Effector CD4-positive, alpha-beta T cell (primary cell): ENCODE results near the gene EPB41L2.
"Not testable (repeated sequence)": the region's sequence is repeated elsewhere in the genome, so short reads cannot be mapped to it uniquely, and the experiment has no call there.

Experiments used
- DNase-seq: peaks from one replicate; pipeline ENCODE4 v3.0.0-alpha.2; 2020

EPB41L2 gene

DNA sequence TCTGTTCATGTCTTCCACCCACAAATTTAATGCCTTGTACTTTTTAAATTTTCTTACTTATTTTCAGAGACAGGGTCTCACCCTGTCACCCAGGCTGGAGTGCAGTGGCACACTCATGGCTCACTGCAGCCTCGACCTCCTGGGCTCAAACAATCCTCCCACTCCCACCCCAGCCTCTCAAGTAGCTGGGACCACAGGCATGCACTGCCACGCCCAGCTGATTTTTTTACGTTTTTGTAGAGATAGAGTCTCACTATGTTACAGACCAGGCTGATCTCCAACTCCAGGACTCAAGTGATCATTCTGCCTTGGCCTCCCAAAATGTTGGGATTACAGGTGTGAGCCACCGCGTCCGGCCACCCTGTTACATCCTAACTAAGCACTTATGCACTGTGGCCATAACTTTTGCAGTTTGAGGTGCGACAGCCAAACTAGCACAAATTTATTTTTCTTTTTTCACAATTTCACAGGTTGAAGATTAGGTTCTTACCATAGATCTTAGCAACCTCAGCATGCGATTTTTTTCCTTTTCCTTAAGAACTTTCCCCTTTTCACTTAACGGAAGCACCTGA lies 92.1 kb downstream of the EPB41L2 start:
- no peak for DNase-seq

DNA sequence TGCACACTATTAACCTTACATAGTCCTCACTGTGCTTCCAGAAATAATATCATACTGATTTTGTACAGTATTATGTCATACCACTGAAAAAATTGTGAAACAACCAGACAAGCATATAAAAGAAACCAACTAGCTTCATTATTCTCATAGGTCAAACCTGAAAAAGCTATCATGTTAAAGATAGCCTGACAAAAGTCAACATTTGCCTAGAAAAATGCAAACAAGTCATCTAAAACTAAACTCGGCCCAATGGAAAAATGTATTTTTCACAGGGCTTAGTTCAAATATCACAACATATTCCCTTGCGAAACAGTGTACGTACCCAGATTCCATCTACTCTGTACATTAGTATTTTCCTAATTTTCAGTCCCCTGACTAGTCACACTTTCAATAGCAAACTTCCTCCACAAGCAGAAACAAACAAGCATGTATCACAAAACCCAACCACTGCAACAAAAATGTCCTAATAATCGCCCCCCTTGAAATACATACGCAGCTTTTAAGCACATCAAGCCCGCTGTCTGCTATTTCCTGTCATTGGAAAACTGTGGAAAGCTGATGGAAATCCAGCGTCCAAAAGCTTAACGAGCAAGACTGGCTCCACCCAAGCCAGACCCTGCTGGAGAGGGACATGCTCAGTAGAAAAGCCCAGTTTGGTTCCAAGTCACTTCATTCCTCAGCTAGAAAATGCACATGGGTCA lies 93.1 kb downstream of the EPB41L2 start:
- no peak for DNase-seq

DNA sequence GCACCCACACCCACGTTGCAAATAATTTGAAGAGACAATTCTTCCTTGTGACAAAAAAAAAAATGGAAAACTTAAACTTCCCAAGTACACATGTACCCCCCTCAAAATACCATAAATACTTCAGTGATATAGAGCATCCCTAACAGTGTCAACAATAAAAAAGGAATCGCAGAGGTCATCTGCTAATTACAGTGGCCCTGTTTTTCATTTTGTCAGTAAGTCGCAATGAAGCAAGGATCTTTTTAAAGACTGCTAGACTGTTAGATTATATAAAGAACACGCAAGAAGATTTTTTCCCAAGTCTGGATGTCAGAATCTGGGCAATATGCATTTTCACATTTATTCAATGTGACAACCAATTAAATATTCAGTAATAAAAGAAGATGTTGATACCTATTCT lies 93.9 kb downstream of the EPB41L2 start:
- DNase-seq: no peak

DNA sequence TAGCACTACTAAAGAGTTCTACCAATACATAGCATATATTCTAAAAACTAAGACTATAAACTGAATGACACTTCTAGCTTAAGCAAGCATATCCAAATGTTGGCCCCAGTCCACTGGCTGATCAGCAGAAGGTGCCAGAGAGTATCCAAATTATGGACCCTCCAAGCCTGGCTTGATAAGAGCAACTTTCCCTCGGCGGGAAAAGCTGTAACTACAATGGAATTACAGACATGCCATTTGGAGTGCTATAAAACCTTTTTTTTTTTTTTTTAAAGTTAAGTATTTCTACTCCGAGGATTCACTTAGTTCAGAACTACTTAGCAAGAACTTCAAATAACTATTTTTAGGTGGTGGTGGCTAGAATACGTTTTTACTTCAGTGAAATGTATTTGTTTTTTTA lies 94.6 kb downstream of the EPB41L2 start:
- no peak for DNase-seq

DNA sequence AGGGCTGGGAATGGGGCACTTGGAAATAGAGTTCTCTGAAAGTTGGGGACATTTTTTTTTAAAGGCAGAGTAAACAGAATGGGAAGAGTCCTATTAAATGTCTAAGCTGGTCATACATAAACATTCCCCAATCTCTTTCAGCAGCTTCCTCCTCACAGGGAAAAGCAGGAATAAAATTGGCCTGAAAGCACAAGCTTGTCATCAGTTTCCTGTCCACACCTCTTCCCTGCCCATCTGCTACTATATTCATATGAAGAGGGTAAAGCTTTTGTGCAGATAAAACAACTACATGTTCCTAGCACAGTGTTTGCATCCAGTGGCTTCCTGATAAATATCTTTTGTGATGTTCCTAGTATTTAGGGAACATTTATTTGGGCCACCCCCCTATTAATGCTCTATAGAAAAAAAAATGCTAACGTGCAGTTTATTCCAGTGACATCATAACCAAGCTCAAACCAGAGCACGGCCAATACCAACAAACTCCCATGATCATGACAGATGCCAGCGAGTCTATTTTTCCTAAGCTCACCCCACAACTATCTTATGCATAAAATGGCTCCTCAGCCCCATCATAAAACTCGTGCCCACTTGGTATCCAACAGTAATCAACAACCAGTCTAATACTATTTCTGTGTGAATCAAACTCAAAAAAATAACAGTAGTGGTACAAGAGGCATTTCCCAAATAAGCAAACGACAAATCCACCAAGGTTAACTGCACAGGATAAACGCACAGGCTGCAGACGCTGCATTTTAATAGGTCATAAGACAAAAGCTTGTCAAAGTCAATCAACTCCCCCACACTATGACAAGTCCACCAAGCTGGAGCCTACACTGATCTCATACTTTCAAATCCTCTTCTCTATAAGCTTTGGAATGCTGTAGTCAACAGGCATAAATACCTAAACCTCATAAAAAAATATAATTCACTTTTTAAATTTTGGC lies 95.3 kb downstream of the EPB41L2 start:
- DNase-seq: no peak

DNA sequence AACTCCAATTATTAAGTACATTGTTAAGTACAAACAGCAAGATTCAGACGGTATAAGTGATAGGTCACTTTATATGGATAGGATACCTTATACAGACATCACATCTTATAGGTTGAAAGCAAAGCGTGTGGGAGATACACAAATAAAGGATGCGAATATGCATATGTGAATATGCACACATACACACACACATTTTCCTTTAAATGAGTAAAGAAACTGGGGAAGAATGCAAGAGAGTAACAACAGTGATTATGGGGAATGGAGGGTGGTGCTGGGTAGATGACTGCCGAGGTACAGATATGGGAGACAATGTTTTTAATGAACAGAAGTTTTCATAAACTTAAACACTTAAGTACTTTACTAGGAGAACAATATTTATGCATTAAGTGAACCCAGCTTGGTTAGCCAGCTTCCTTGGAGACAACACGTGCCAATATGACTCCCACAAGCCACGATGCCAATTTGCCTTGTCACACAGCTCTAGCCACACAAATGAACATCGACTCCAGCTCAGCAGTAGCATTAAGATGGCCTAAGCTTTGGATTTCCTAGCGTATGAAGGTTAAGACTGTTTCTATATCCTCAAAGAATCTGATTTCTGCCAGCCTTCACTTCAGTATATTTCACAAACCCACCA lies 96.6 kb downstream of the EPB41L2 start:
- DNase-seq: no peak

DNA sequence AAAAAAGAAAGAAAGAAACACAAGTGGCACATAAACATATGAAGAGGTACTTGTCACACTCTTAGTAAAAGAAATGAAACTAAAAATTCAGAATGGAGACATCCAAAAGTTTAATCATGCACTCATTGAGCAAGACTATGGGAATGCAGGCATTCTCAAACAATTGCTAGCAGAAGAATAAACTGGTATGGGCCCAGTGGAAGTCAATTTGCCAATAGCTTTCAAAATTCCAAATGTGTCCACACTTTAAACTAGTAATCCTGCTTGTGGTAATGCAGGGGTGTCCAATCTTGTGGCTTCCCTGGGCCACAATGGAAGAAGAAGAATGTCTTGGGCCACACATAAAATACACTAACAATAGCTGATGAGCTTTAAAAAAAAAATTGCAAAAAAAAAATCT lies 97.4 kb downstream of the EPB41L2 start:
- DNase-seq: no peak

DNA sequence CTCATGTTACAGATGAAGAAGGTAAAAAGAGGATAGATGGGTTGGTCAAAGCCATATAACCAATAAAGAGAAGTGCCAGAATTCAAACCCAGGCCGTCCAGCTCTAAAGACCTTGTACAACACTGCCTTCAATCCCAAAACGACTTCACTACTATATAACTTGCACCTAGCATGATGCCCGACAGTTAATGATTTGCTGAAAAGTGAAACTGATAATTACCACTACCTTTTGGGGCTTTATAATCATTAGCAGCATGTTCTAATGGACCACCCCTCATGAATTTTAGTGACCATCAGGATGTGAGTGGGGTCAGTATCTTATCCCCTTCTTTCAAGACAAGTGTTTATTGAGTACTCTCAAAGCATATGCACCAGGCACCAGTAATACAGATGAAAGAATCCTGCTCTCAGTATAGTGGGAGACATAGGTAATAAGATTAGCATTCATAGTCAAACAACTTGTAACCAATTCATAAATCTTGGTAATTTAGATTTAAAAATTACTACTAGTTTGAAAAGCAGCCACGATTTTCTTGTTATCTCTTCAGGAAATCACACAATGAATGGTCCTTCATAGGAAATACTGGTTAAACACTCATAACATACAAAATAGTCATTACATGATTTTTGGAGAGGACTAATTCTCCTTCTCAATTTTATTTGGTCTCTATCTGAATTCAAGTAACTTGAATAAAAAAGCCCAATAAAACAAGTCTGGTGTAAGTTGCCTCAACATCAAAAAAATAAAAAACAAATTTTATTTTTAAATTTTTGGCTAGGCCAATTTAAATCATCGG lies 98.0 kb downstream of the EPB41L2 start:
- no peak for DNase-seq

DNA sequence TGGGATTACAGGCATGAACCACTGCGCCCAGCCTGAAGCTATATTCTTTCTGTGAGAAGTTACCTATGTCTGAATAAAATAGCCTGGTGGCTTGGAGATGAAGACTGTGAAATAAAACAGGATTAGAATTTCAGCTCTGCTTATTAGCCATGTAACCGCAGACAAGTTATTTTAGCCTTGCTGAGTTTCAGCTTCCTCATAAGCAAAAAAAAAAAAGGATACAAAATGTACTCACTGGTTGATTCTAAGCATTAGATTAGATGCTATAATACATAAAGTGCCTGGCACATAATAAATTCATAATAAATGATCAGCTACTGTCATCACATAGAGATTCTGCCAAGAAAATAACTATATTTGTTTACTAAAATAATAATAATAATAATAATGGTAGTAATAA lies 98.8 kb downstream of the EPB41L2 start:
- no peak for DNase-seq

DNA sequence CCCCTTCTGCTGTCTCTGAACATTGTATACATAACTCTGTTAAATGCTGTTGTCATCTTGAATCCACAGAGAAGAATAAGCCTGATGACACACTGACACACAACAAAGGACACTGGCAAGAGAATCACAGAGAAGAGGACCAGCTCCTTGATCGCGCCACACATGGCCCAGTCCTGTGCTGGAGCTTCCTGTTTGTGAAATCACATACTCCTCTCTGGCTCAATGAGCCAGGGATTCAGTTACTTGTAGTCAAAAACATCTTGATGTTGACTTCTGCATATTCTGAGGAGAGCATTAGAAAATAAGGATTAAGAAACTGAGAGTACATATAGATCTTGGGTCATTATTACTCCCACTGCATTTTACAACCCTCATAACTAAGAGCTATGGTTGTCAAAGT lies 100.1 kb downstream of the EPB41L2 start:
- DNase-seq: no peak

DNA sequence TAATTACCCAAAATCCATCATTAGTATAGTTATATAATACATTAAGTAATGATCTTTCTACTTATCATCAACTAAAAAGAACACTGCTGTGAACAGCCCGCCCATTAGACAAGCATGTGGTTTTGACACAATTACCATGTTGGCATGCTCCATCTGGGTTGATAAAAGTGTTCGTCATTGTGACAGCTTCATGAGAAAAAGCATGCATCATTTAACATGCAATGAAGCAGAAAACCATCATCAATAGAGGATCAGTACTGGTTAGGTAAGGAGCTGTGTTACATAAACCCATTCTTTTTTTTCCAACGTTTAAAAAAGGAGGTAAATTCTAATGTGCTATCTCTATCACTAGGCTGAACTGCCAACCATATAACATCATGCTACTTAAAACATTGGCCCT lies 101.9 kb downstream of the EPB41L2 start:
- DNase-seq: no peak

DNA sequence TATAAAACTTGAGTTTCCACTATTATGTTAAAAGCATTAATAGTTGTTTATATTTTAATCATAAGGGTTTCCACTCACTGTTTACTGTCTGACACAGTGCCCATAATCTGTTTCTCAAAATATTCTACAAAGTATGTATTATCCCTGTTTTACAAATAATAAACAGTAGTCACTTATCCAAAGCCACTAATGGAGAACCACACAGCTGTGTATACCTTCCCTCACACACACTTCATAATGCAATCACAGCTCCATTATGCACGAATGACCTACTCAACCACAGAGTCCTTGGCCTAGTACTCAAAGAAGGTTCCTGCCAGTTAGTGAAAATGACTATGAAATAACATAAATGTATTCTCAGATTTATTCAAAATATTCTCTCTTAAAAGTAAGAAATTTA lies 103.1 kb downstream of the EPB41L2 start:
- DNase-seq: no peak

DNA sequence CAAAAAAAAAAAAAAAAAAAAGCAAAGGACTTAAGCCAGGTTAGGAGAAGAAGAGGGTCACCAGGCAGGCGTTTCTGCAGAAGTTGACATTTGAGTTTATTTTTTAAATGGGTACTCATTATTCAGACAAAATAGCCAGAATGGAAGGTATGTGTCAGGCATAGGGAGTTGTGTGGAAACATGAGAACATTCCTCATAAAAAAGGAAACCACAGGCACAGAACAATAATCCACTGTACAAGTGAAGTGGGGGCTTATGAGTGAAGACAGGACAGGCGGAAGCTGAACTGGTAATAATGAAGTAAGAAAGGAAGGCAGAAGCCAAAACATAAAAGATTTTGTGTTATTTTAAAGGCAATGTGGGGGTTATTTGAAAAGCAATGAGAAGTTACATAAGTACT lies 104.6 kb downstream of the EPB41L2 start:
- DNase-seq: no peak

DNA sequence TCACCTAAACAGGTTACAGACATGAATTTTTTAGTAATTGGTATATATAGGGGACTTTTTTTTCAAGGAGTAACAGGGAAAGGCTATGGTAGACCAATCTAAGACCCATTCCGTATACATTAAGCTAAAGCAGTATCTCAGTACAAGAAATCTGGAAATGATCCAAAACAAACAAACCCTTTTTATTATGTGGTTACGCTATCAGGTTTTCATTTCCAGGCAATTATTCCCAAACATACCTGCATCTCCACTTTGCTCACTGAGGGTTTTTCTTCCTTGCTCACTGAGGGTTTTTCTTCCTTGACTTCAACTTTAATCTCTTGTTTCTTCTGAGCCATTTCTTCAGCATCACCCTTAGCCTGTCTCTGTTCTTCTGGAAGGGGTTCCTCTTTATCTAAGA lies 107.3 kb downstream of the EPB41L2 start:
- DNase-seq: no peak

DNA sequence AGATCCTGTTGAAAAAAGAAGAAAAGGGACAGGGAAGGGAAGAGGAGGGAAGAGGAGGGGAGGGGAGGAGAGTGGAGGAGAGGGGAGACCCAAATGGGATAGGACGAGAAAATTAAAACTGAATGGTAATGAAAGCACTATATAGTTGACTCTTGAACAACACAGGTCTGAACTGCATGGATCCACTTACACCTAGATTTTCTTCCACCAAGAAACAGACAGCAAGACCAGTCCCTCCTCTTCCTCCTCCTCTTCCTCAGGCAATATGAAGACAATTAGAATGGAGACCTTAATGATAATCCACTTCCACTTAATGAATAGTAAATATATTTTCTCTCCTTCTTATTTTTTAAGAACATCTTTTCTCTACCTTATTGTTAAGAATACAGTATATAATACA lies 113.5 kb downstream of the EPB41L2 start:
- DNase-seq: no peak

DNA sequence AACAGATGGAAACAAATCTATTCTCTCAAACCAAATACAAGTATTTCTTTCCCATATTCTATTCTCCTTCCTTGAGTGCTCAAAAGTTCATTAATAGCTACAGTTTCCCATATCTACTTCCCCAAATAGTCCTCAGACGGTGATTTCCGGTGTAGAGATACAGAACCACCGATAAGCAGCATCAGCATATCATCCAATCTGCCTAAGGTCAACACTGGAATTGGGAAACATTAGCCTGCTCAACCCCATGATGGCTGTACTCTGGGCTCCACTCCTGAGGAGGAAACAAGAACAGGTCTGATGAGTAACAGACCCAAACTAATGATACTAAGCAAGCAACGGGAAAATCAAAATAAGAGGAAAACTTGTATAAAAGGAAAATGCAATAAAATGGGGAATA lies 115.6 kb downstream of the EPB41L2 start:
- DNase-seq: no peak

DNA sequence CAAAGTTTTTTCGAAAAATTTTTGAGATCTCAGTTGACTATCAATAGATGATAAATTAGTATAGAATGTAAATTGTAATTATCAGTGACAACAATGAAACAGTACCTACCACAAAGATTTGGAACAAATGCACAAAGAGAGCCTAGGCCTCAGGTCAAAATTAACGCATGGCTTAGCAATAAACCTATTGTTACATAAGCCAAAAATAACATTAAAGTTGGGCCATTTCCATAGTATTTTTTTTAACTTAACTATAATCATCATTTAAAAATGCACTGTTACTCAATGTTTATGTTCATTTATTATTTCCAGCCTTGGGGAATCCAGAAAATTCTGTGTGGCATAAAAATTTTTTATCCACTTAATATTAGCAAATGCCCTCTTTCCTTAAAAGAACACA lies 117.0 kb downstream of the EPB41L2 start:
- DNase-seq: no peak

DNA sequence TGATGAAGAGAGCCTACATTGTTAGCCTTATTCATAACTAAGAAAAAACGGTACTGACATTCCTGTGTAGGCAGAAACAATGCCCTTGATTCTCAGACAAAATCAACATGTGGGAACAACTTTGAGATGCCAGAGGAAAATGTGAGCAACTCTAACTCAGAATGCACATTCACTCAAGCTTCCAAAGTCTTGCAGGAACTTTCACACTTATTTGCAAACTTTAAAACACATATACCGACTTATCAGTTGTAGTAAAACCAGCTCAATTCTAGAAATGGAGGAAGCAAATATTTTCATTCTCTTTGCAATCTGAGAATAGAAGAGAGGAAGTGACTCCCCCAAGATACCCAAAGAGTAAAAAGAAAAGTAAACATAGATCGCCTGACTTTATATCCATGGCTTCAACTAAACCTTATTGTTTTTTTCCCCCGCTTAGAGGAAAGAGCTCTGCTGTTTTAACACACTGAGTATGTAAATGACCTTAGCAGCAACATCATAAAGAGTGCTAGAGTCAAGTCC lies 117.6 kb downstream of the EPB41L2 start:
- no peak for DNase-seq

DNA sequence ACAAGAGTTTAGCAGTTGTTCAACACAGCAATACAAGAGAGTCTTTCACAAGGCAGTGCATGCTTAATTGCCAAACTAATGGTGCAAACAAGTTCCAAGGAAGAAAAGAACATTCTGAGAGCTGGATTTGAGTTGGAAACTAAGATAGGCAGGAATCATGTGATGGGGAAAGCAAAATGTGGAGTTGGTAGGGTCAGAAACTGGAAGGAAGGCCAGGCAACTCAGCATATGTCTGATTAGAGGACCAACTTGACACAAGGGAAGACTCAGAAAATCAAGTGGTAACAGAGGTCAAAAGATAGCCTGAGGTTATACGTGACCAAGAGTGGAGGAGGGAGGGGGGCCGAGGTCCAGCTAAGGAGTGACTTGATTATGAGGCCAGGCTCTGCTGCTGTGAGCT lies 118.6 kb downstream of the EPB41L2 start:
- no peak for DNase-seq

DNA sequence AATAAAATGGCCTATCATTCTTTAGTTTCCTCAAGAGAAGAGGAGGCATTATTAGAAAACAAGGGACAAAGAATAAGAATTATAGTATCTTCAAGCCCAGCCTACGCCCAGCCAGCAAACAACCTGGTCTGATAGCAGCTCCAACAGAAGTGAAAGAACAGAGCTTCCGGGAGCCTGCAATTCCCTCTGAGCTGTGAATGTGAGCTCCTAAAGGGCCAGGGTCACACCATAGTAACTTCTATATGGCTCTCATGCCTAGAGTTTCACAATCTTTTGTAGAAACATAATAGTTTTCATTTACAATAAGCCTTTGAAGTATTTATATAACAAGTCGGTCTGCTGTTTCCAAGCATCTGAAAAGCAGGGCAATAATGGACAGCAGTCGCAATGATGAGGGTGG lies 119.3 kb downstream of the EPB41L2 start:
- no peak for DNase-seq

DNA sequence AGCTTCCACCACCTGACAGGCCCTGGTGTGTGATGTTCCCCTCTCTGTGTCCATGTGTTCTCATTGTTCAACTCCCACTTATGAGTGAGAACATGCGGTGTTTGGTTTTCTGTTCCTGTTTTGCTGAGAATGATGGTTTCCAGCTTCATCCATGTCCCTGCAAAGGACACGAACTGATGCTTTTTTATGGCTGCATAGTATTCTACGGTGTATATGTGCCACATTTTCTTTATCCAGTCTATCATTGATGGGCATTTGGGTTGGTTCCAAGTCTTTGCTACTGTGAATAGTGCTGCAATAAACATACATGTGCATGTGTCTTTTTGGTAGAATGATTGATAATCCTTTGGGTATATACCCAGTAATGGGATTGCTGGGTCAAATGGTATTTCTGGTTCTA lies 120.3 kb downstream of the EPB41L2 start:
- DNase-seq: not testable (repeated sequence)

DNA sequence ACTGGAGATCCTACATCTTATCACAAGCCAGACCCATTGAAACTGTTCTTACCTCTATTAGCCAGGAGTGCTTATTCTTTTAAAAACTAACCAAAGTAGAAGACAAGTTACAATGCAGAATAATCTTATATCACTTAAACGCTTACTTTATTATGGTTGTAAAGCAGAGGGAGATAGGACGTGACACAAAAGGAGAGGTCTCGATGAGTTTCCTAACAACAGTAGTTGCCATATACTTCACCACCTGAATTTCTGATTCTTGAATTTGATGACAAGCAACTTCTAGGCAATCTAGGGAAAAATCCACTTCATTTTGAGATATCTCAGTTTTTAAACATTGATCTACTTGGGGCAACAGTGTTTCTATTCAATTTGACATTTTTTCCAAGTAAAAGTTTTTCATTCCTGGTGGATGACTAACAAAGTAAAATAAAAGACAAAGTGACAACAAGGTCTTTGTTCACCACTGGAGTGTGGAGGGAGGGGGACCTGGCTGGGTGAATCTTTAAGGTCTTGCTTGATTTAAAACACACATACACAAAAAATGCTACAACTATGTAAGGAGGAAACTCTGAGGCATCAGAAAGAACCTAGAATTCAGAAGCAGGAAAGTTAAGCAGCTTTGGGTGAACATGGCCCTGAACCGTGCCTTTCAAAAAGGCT lies 125.0 kb downstream of the EPB41L2 start:
- DNase-seq: no peak
